PC-3 (cell line): ENCODE data around the gene PIK3R2. TPM values are rescaled to one million over a fixed set of nuclear protein-coding genes. Genes with fewer than 3 reads are reported as not detected.

ENCODE experiments used
- ATAC-seq: fragments of 200-7000 bp; cut with Tn5 transposase; 2 replicates; pipeline ENCODE4 v1.9.1; 2020; ENCODE audit warnings: mild to moderate bottlenecking, moderate library complexity
- BruUV-seq: library from RNA; stranded (reverse); fragments of 400-500 nt; replicated peaks from 2 replicates; lab custom pipeline; 2021; lab: Mats Ljungman, UMichigan
- CTCF ChIA-PET: fragments of 300-600 bp; sonication (Branson Sonifier 250); formaldehyde crosslinking; loops from one replicate; lab custom pipeline; 2022; ENCODE audit warnings: antibody characterized with exemption; lab: Charles Lee
- POLR2A ChIA-PET: fragments of 300-600 bp; sonication (Branson Sonifier 250); formaldehyde crosslinking; loops from one replicate; lab custom pipeline; 2022; ENCODE audit warnings: antibody characterized with exemption; ENCODE audit not compliant: unreplicated experiment; lab: Charles Lee
- DNase-seq: peaks from one replicate; pipeline ENCODE4 v3.0.0-alpha.2; 2015
- H2AFZ ChIP-seq: fragments of 300-600 bp; sonication (generic); 2 replicates; pipeline ENCODE4 v1.6.0; 2016; ENCODE audit warnings: antibody characterized with exemption, low read length
- H3F3A ChIP-seq: fragments of 300-600 bp; sonication (generic); one replicate; pipeline ENCODE4 v1.6.0; 2017; ENCODE audit warnings: antibody characterized with exemption, low read length, control low read depth, mild to moderate bottlenecking; ENCODE audit not compliant: unreplicated experiment
- H3K27ac ChIP-seq: fragments of 300-600 bp; sonication (generic); 2 replicates; pipeline ENCODE4 v1.5.1; 2016; ENCODE audit warnings: mild to moderate bottlenecking, low read length
- H3K27me3 ChIP-seq: fragments of 300-600 bp; sonication (generic); 2 replicates; pipeline ENCODE4 v1.6.1; 2016; ENCODE audit warnings: low read length, mixed read lengths
- H3K36me3 ChIP-seq: fragments of 300-600 bp; sonication (generic); 2 replicates; pipeline ENCODE4 v1.6.1; 2016; ENCODE audit warnings: low read depth, mixed run types, low read length, mixed read lengths
- H3K4me1 ChIP-seq: fragments of 300-600 bp; sonication (generic); 2 replicates; pipeline ENCODE4 v1.5.1; 2016; ENCODE audit warnings: low read length; ENCODE audit not compliant: insufficient read depth
- H3K4me2 ChIP-seq: fragments of 300-600 bp; sonication (generic); 2 replicates; pipeline ENCODE4 v1.6.0; 2016; ENCODE audit warnings: low read length
- H3K4me3 ChIP-seq: fragments of 300-600 bp; sonication (generic); 2 replicates; pipeline ENCODE4 v1.5.1; 2016; ENCODE audit warnings: mild to moderate bottlenecking, low read length, mixed read lengths
- H3K79me2 ChIP-seq: fragments of 300-600 bp; sonication (generic); 2 replicates; pipeline ENCODE4 v1.6.1; 2017; ENCODE audit warnings: low read length, mixed read lengths
- H3K9ac ChIP-seq: fragments of 300-600 bp; sonication (generic); 2 replicates; pipeline ENCODE4 v1.6.0; 2016; ENCODE audit warnings: mild to moderate bottlenecking, low read length
- H3K9me2 ChIP-seq: fragments of 300-600 bp; sonication (generic); replicated peaks from 2 replicates; pipeline ENCODE4 v1.6.1; 2016; ENCODE audit warnings: mixed run types, low read length, mixed read lengths
- H3K9me3 ChIP-seq: fragments of 300-600 bp; sonication (generic); 2 replicates; pipeline ENCODE4 v1.6.1; 2016; ENCODE audit warnings: low read length, mixed read lengths
- H4K20me1 ChIP-seq: fragments of 300-600 bp; sonication (generic); 2 replicates; pipeline ENCODE4 v1.6.1; 2016; ENCODE audit warnings: low read length, mixed read lengths
- CTCF ChIP-seq: fragments of 300-600 bp; sonication (generic); conservative IDR thresholded peaks from 2 replicates; pipeline ENCODE4 v1.5.1; 2017; ENCODE audit warnings: antibody characterized with exemption, low read depth, mild to moderate bottlenecking, low read length
- EZH2 ChIP-seq: fragments of 300-600 bp; sonication (generic); IDR thresholded peaks from one replicate; pipeline ENCODE4 v1.6.1; 2017; ENCODE audit warnings: antibody characterized with exemption, mild to moderate bottlenecking, low read length; ENCODE audit not compliant: unreplicated experiment
- EZH2phosphoT487 ChIP-seq: fragments of 300-600 bp; sonication (generic); IDR thresholded peaks from 2 replicates; pipeline ENCODE4 v1.6.1; 2018; ENCODE audit warnings: mild to moderate bottlenecking, antibody characterized with exemption, low read length, borderline replicate concordance
- intact Hi-C: fragments of 100-400 bp; cut with micrococcal nuclease; formaldehyde crosslinking; loops from 2 replicates; pipeline ENCODE4 v1.9.0; 2023
- total RNA-seq: library from RNA; depleted of rRNA; stranded (reverse); fragments of >200 nt; gene quantifications from 2 replicates; pipeline ENCODE4 v1.2.3, GENCODE V29; 2014

The PIK3R2 gene
- total RNA-seq, 1 experiment from 2014 or later, result 15.8 TPM

DNA sequence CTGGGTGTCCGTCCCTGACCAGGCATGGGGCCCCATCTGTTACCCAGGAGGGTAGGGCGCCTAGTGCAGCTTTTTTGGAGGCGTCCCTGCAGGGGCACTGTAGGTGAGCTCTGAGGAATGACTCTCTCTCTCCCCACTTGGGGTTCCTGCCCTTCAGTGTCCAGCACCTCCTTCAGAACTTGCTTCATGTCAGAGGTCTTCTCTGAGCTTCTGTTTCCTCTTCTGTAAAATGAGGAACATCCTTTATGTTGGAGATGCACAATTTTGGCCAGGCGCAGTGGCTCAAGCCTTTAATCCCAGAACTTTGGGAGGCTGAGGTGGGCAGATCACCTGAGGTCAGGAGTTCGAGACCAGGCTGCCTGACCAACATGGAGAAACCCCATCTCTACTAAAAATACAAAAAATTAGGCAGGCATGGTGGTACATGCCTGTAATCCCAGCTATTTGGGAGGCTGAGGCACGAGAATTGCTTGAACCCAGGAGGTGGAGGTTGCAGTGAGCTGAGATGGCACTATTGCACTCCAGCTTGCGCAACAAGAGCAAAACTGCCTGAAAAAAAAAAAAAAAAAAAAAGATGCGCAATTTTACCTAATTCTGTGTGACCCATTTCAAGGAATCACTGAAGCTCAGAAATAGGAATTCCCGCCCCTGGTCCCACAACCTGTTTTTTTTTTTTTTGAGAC, 15.2 kb upstream of the PIK3R2 start:
- Histone ChIP-seq H2AFZ (no peak overlapping the region), H3K9ac (no peak overlapping the region), H3F3A (no peaks in the 10 kb centered on the region), H3K9me2 (no peaks in the 10 kb centered on the region), H3K79me2 (no peaks in the 10 kb centered on the region), H3K4me2 (no peak overlapping the region), H3K4me1 (no peaks in the 10 kb centered on the region), H3K27me3 (no peaks in the 10 kb centered on the region), H3K9me3 (no peaks in the 10 kb centered on the region), H4K20me1 (no peaks in the 10 kb centered on the region), H3K27ac (no peak overlapping the region), H3K4me3 (no peak overlapping the region), H3K36me3 (0 out of 2 replicates have a peak, but pooled peaks cover 4% of the 10 kb centered on the region)
- POLR2A ChIA-PET, result no interaction called here
- ATAC-seq (no peak), DNase-seq (no peak)
- BruUV-seq, result no TSS peak
- TF ChIP-seq EZH2, result no peak
- no peak for TF ChIP-seq EZH2phosphoT487
- TF ChIP-seq CTCF, result no peak
- intact Hi-C loops, result no loop called here
- CTCF ChIA-PET, result no interaction called here

GRCh38 chr19:18140473-18140872, 12.5 kb upstream of the PIK3R2 start:
- intact Hi-C loops, result no loop called here
- Histone ChIP-seq H3K9me3 (no peaks in the 10 kb centered on the region), H3K9ac (no peak overlapping the region), H3K9me2 (no peaks in the 10 kb centered on the region), H2AFZ (no peak overlapping the region), H3F3A (no peaks in the 10 kb centered on the region), H3K4me1 (no peaks in the 10 kb centered on the region), H3K36me3 (0 out of 2 replicates have a peak, but pooled peaks cover 4% of the 10 kb centered on the region), H3K4me3 (no peak overlapping the region), H3K27me3 (no peaks in the 10 kb centered on the region), H4K20me1 (no peaks in the 10 kb centered on the region), H3K79me2 (no peaks in the 10 kb centered on the region), H3K27ac (no peak overlapping the region), H3K4me2 (no peak overlapping the region)
- DNase-seq, result no peak
- TF ChIP-seq CTCF, result no peak
- TF ChIP-seq EZH2phosphoT487, result no peak
- TF ChIP-seq EZH2, result no peak
- no peak for ATAC-seq
- no TSS peak for BruUV-seq
- ChIA-PET POLR2A (no interaction called here), CTCF (no interaction called here)

DNA sequence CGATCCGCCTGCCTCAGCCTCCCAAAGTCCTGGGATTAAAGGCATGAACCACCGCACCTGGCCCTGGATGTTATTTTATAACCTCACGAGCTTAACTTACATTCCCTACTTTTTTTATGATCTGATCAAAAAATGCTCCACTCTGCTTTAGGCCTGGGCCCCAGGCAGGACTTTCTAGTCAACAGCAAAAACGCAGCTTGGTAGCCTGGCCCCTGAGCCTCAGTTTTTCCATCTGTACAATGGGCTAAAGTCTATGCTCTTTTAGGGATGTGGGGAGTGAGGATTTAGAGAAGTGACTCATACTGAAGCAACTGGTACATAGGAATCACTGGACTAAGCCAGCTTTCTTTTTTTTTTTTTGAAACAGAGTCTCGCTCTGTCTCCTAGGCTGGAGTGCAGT, 11.9 kb upstream of the PIK3R2 start:
- CTCF ChIA-PET, result no interaction called here

More for the DNA sequence above, 11.9 kb upstream of the PIK3R2 start:
- Histone ChIP-seq H3K4me3 (no peak overlapping the region), H4K20me1 (no peaks in the 10 kb centered on the region), H3F3A (no peaks in the 10 kb centered on the region), H2AFZ (no peak overlapping the region), H3K27ac (no peak overlapping the region), H3K9ac (no peak overlapping the region), H3K36me3 (0 out of 2 replicates have a peak, but pooled peaks cover 4% of the 10 kb centered on the region), H3K9me2 (no peaks in the 10 kb centered on the region), H3K79me2 (no peaks in the 10 kb centered on the region), H3K4me2 (no peak overlapping the region), H3K9me3 (no peaks in the 10 kb centered on the region), H3K27me3 (no peaks in the 10 kb centered on the region), H3K4me1 (no peaks in the 10 kb centered on the region)
- no TSS peak for BruUV-seq
- TF ChIP-seq EZH2, result no peak
- no peak for TF ChIP-seq EZH2phosphoT487
- TF ChIP-seq CTCF, result no peak
- POLR2A ChIA-PET, result no interaction called here
- no peak for DNase-seq
- no peak for ATAC-seq
- intact Hi-C loops, result no loop called here
